Measurements from ENCODE around the gene FBXL7.

The FBXL7 gene

DNA sequence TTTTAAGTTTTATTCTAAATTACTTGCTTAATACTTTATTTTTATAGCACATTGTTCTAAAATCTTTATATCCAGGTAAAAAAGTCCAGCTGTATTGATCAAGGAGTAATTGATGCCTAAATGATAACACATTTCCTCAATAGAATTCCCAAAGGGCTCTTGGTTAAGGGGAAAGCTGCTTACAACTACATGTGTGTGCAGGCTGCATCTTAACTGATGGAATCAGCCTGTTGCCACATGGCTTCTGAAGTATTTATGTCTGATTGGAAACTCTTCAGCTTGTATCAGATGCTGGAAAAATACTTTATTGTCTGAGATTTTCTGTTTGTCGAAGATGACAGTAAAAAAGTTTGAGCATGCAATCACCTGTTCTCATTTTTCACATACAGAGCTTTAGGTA lies 182.6 kb downstream of the FBXL7 start:
- no peaks in the 10 kb centered on the region for H3K36me3 ChIP-seq (ENCODE audit: control insufficient read depth, low read length)
- H3K27ac ChIP-seq (ENCODE audit: low read depth, low read length) = no peak overlapping the region
- no peaks in the 10 kb centered on the region for H3K9me2 ChIP-seq (replicated peaks; ENCODE audit: control insufficient read depth, low read length)
- H3K4me2 ChIP-seq (ENCODE audit: low read length) = no peak overlapping the region
- H3K79me2 ChIP-seq (ENCODE audit: control insufficient read depth, low read length) = no peaks in the 10 kb centered on the region
- no peaks in the 10 kb centered on the region for H3K9me3 ChIP-seq (ENCODE audit: control insufficient read depth, insufficient read depth, low read length)
- no peak overlapping the region for H3K4me3 ChIP-seq (ENCODE audit: low read length)
- H3F3A ChIP-seq (ENCODE audit: control insufficient read depth, insufficient read depth) = no peaks in the 10 kb centered on the region
- TF ChIP-seq, protein P1, sequence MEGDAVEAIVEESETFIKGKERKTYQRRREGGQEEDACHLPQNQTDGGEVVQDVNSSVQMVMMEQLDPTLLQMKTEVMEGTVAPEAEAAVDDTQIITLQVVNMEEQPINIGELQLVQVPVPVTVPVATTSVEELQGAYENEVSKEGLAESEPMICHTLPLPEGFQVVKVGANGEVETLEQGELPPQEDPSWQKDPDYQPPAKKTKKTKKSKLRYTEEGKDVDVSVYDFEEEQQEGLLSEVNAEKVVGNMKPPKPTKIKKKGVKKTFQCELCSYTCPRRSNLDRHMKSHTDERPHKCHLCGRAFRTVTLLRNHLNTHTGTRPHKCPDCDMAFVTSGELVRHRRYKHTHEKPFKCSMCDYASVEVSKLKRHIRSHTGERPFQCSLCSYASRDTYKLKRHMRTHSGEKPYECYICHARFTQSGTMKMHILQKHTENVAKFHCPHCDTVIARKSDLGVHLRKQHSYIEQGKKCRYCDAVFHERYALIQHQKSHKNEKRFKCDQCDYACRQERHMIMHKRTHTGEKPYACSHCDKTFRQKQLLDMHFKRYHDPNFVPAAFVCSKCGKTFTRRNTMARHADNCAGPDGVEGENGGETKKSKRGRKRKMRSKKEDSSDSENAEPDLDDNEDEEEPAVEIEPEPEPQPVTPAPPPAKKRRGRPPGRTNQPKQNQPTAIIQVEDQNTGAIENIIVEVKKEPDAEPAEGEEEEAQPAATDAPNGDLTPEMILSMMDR (IDR thresholded peaks at IDR 0.05; ENCODE audit: low read depth, low read length, poor library complexity, severe bottlenecking) = no peak
- TF ChIP-seq EZH2phosphoT487 (IDR thresholded peaks at IDR 0.05; ENCODE audit: borderline replicate concordance, low read length) = no peak
- no peaks in the 10 kb centered on the region for H4K20me1 ChIP-seq (ENCODE audit: control insufficient read depth, insufficient read depth, low read depth, low read length)
- H3K4me1 ChIP-seq (ENCODE audit: control insufficient read depth, low read length) = no peaks in the 10 kb centered on the region
- H3K27me3 ChIP-seq (ENCODE audit: control insufficient read depth, low read length) = no peaks in the 10 kb centered on the region

DNA sequence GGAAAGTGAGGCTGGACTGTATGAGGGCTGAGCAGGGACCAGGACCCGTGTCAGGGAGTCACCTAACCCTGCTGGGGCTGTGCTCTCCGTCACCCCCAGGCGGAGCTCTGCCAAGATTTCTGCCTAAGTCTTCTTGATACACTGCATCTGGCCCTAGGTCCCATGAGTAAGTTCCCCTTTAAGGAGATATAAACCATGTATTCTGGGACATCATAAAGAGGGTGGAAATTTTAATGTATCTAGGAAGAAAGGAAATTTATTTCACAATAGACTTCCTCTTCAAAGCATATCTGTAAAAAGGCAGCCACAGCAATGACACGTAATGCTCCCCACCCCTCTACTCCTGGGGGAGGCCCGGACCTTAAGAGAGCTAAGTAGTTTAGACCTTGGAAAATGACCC lies 183.4 kb downstream of the FBXL7 start:
- Histone ChIP-seq H3K4me2 (ENCODE audit: low read length) (no peak overlapping the region), H3K4me3 (ENCODE audit: low read length) (no peak overlapping the region), H3K27me3 (ENCODE audit: control insufficient read depth, low read length) (no peaks in the 10 kb centered on the region), H4K20me1 (ENCODE audit: control insufficient read depth, insufficient read depth, low read depth, low read length) (no peaks in the 10 kb centered on the region), H3K4me1 (ENCODE audit: control insufficient read depth, low read length) (no peaks in the 10 kb centered on the region), H3K9me2 (replicated peaks; ENCODE audit: control insufficient read depth, low read length) (no peaks in the 10 kb centered on the region), H3F3A (ENCODE audit: control insufficient read depth, insufficient read depth) (no peaks in the 10 kb centered on the region), H3K9me3 (ENCODE audit: control insufficient read depth, insufficient read depth, low read length) (no peaks in the 10 kb centered on the region), H3K36me3 (ENCODE audit: control insufficient read depth, low read length) (no peaks in the 10 kb centered on the region), H3K79me2 (ENCODE audit: control insufficient read depth, low read length) (no peaks in the 10 kb centered on the region), H3K27ac (ENCODE audit: low read depth, low read length) (no peak overlapping the region)
- TF ChIP-seq, protein P1 (IDR thresholded peaks at IDR 0.05; ENCODE audit: low read depth, low read length, poor library complexity, severe bottlenecking) = no peak
- TF ChIP-seq EZH2phosphoT487 (IDR thresholded peaks at IDR 0.05; ENCODE audit: borderline replicate concordance, low read length) = no peak

DNA sequence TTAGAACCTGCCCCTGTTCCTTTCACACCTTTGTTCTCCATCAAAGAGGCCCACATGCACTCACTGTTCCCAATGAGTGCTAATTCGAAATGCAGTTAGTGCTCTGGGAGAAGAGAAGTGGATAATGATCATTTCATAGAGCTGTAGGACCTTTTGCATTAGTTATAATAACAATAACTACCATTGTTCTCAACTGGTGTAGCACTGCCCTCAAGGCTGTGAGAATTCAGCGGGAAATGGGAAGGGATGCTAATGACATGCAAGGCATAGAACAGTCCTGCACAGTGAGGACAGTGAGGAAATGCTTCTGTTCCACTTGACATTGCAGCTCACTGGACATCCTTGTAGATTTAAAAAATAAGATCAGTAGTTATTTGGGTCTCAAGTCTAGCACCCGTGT lies 187.4 kb downstream of the FBXL7 start:
- no peaks in the 10 kb centered on the region for H3K36me3 ChIP-seq (ENCODE audit: control insufficient read depth, low read length)
- TF ChIP-seq, protein P1 (IDR thresholded peaks at IDR 0.05; ENCODE audit: low read depth, low read length, poor library complexity, severe bottlenecking) = no peak
- no peak for TF ChIP-seq EZH2phosphoT487 (IDR thresholded peaks at IDR 0.05; ENCODE audit: borderline replicate concordance, low read length)
- H4K20me1 ChIP-seq (ENCODE audit: control insufficient read depth, insufficient read depth, low read depth, low read length) = no peaks in the 10 kb centered on the region
- no peaks in the 10 kb centered on the region for H3K79me2 ChIP-seq (ENCODE audit: control insufficient read depth, low read length)
- no peaks in the 10 kb centered on the region for H3F3A ChIP-seq (ENCODE audit: control insufficient read depth, insufficient read depth)
- H3K4me1 ChIP-seq (ENCODE audit: control insufficient read depth, low read length) = no peaks in the 10 kb centered on the region
- no peak overlapping the region for H3K4me2 ChIP-seq (ENCODE audit: low read length)
- no peak overlapping the region for H3K27ac ChIP-seq (ENCODE audit: low read depth, low read length)
- H3K4me3 ChIP-seq (ENCODE audit: low read length) = no peak overlapping the region
- H3K9me3 ChIP-seq (ENCODE audit: control insufficient read depth, insufficient read depth, low read length) = no peaks in the 10 kb centered on the region
- no peaks in the 10 kb centered on the region for H3K9me2 ChIP-seq (replicated peaks; ENCODE audit: control insufficient read depth, low read length)
- no peaks in the 10 kb centered on the region for H3K27me3 ChIP-seq (ENCODE audit: control insufficient read depth, low read length)

DNA sequence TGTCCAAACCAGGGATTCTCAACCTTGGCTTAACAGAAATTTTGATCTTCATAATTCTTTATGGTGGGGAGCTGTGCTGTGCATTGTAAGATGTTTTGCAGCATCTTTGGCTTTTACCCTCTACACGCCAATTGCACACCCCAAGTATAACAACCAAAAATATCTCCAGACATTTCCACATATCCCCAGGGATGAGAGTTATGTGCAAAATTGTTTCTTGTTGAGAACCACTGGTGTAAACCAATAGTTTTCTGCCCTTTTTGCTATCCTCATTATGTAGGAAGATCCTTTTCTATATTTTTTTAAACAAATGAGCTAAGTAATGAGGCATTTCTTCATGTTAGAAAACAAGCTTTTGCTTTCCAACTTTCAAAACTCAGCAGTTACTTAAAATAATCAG lies 189.9 kb downstream of the FBXL7 start:
- H3K9me2 ChIP-seq (replicated peaks; ENCODE audit: control insufficient read depth, low read length) = no peaks in the 10 kb centered on the region
- no peaks in the 10 kb centered on the region for H3K27me3 ChIP-seq (ENCODE audit: control insufficient read depth, low read length)
- H3K27ac ChIP-seq (ENCODE audit: low read depth, low read length) = no peak overlapping the region
- H3K9me3 ChIP-seq (ENCODE audit: control insufficient read depth, insufficient read depth, low read length) = no peaks in the 10 kb centered on the region
- no peaks in the 10 kb centered on the region for H3K79me2 ChIP-seq (ENCODE audit: control insufficient read depth, low read length)
- H3K36me3 ChIP-seq (ENCODE audit: control insufficient read depth, low read length) = no peaks in the 10 kb centered on the region
- no peak overlapping the region for H3K4me3 ChIP-seq (ENCODE audit: low read length)
- H3K4me1 ChIP-seq (ENCODE audit: control insufficient read depth, low read length) = no peaks in the 10 kb centered on the region
- no peaks in the 10 kb centered on the region for H3F3A ChIP-seq (ENCODE audit: control insufficient read depth, insufficient read depth)
- no peaks in the 10 kb centered on the region for H4K20me1 ChIP-seq (ENCODE audit: control insufficient read depth, insufficient read depth, low read depth, low read length)
- no peak overlapping the region for H3K4me2 ChIP-seq (ENCODE audit: low read length)
- no peak for TF ChIP-seq EZH2phosphoT487 (IDR thresholded peaks at IDR 0.05; ENCODE audit: borderline replicate concordance, low read length)
- TF ChIP-seq, protein P1 (IDR thresholded peaks at IDR 0.05; ENCODE audit: low read depth, low read length, poor library complexity, severe bottlenecking) = no peak
